GM20000 (cell line): ENCODE data around the gene RASA2.

ENCODE experiments used
- DNase-seq: peaks from one replicate; pipeline ENCODE4 v3.0.0; 2012; ENCODE audit warnings: low spot score
- TF ChIP-seq, protein P1 (sequence below): IDR thresholded peaks from 2 replicates; pipeline ENCODE4 v1.5.1; 2012; ENCODE audit warnings: mild to moderate bottlenecking, control low read depth; ENCODE audit errors: extremely low read depth, missing control alignments

Gene RASA2

DNA sequence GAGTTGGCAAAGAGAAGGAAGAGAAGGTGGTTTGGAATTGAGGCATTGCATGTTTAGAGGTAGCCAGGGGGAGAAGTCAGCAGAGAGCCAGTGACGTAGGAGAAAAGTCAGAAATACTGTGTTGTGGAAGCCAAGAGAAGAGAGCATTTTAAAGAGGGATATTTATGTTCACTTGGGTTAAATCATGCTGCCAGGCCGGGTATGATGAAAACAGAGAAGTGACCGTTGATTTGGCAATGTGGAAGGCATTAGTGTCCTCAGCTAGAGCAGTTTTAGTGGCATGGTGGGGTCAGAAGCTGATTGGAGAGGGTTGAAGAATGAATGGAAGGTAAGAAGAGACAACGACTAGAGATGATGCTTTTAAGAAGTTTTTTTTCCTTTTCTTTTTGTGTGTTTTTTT lies 24.5 kb downstream of the RASA2 start:
- DNase-seq: no peak
- TF ChIP-seq, protein P1, sequence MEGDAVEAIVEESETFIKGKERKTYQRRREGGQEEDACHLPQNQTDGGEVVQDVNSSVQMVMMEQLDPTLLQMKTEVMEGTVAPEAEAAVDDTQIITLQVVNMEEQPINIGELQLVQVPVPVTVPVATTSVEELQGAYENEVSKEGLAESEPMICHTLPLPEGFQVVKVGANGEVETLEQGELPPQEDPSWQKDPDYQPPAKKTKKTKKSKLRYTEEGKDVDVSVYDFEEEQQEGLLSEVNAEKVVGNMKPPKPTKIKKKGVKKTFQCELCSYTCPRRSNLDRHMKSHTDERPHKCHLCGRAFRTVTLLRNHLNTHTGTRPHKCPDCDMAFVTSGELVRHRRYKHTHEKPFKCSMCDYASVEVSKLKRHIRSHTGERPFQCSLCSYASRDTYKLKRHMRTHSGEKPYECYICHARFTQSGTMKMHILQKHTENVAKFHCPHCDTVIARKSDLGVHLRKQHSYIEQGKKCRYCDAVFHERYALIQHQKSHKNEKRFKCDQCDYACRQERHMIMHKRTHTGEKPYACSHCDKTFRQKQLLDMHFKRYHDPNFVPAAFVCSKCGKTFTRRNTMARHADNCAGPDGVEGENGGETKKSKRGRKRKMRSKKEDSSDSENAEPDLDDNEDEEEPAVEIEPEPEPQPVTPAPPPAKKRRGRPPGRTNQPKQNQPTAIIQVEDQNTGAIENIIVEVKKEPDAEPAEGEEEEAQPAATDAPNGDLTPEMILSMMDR: no peak

DNA sequence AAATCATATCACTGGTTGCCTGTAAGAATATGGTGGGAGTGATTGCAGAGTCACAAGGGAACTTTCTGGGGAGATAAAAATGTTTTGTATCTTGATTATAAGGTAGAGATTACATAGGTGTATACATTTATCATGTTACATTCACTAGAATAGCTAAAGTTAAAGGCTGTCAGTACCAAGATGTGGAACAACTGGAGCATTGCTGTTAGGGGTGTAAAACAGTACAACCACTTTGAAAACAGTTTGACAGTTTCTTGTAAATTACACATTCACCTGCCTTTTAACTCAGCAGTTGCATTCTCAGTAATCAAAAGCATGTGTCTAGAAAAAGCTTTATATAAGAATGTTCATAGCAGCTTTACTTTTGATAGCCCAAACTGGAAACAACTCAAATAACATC lies 27.6 kb downstream of the RASA2 start:
- TF ChIP-seq, protein P1: no peak
- no peak for DNase-seq

DNA sequence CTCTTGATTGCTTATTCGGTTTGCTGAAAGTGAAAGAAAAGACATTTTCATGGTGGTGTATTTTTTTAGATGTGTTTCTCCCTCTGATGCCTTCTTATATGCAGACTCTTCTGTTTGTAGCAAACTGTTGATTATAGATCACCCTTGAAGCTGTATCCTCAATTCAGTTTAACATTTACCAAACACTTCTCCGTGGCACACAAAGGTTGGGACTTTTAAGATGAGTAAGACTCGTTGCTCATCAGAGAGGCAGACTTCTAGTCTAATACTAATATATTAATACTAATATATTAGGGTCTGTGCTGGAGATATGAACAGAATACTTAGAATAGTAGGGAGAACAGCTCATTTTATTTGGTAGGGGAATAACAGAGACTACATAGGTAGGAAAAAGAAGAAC lies 32.8 kb downstream of the RASA2 start:
- TF ChIP-seq, protein P1: no peak
- DNase-seq: no peak

DNA sequence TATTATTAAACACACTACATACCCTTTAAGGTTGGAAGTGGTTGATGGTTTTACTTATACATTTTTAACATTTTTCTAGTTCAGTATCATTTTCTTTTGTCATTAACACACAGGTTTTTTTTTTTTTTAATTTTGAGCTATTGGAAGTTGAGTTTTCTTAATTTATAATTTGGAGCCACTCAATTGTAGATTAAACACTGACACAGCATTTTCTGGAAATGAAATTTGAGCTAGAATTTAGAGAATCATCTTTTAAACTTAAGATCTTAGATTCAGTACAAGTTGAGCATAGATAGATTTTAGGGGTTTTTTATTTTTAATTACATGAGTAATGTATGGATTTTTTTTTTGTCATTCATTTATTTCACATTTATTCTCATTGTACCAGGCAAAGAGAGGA lies 35.0 kb downstream of the RASA2 start:
- DNase-seq: no peak
- TF ChIP-seq, protein P1: no peak

DNA sequence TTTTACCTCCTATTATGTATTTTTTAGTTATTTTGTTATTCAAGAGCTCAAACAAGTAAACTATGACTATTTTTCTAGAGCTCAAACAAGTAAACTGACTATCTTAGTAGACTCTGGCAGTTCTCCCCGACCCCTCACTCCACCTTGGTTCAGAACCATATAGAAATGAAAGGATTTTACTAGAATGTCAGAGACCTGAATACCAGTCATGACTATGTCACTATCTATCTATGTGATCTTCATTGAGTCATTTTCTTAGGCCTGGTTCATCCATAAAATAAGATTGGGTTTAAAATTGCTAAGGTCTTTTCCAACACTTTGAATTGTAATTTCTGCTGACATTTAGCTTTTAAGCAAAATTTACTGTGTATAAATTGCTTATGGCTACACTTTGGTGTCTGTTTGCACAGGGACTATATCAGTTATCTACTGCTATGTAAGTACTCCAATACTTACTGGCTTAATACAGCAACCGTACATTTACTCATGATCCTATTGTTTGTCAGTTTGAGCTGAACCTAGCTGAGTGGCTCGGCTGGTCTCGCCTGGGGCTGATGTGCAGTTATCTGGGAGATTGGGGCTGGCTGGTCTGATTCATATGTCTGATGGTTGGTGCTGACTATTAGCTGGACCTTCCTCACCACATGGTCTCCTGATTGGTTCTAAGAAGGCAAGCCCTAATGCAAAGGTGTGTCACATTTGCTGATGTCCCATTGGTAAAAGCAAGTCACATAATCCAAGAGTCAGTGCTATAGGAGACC lies 37.0 kb downstream of the RASA2 start:
- no peak for DNase-seq
- TF ChIP-seq, protein P1: no peak

DNA sequence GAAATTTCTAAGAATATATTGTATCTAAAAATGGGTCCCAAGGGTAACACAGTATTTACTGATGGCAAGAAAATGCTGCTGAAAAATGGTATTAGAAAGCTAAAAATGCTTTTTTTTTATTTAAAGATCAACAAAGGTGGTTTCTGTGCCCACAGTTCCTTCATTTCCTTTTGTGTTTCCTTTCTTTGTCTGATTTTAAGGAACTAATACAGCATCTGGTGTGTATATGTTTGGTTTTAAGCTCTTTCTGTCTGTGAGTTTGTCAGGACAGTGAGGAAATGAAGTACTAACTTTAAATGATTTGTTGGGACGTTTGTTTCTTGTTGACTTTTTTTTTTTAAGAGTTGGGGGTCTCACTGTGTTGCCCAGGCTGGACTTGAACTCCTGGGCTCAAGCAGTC lies 38.2 kb downstream of the RASA2 start:
- TF ChIP-seq, protein P1: no peak
- DNase-seq: no peak

DNA sequence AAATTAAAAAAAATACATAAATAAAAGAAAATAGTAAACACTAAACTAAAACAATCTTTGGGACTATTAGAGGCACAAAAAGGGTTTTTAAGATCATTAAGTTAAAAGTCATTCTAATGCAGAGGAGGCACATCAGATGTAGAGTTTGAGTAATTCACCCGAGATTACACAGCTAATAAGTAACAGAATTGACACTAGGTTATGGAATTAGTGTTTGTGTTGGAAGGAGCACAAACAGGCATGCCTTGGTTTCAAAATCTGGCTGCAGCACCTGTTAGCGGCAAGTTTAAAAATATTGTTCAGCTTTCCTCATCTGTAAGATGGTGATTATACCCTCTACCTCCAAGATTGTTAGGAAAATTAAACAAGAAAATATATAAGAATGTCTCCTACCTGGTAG lies 39.0 kb downstream of the RASA2 start:
- no peak for DNase-seq
- TF ChIP-seq, protein P1: no peak
